Adrenal gland (tissue), 12 donors: Measurements from ENCODE around the gene GMEB1. TPM values are rescaled to one million over a fixed set of nuclear protein-coding genes. Genes with fewer than 3 reads are reported as not detected.
A peak's percentile ranks its signal among the peaks of the same experiment; 100 is the strongest.

Experiments
- DNase-seq, 7 donors: peaks; one replicate each; pipeline ENCODE4 v3.0.0-alpha.2; 2019 to 2020
- H3K27ac ChIP-seq, 5 donors: fragments of 200-600 bp; sonication (generic) in 4 of 5; 1 replicate in 3 of 5; 2 replicates in 2 of 5; pipeline versions ENCODE4 v1.5.1 to v1.8.0; 2016 to 2020; ENCODE audit warnings: mild to moderate bottlenecking in 1 of 5
- H3K27me3 ChIP-seq: fragments of 200-600 bp; 2 replicates; pipeline ENCODE4 v1.8.0; 2021
- H3K36me3 ChIP-seq, 2 donors: fragments of 200-600 bp; replicated peaks in 1 of 2; 1 replicate in 1 of 2; 2 replicates in 1 of 2; pipeline versions ENCODE4 v1.5.1 to v1.8.0; 2018 to 2022
- H3K4me1 ChIP-seq, 2 donors: fragments of 200-600 bp; replicated peaks in 1 of 2; 1 replicate in 1 of 2; 2 replicates in 1 of 2; pipeline versions ENCODE4 v1.5.1 to v1.8.0; 2018 to 2021
- H3K4me3 ChIP-seq, 4 donors: fragments of 200-600 bp; sonication (generic) in 3 of 4; one replicate each; pipeline ENCODE4 v1.5.1; 2016 to 2018
- H3K9me3 ChIP-seq, 3 donors: fragments of 200-600 bp; sonication (generic) in 1 of 3; replicated peaks in 1 of 3; 1 replicate in 2 of 3; 2 replicates in 1 of 3; pipeline versions ENCODE4 v1.5.1 to v1.8.0; 2016 to 2021
- POLR2A ChIP-seq, 2 donors: fragments of 450-650 bp; IDR thresholded peaks; one replicate each; pipeline ENCODE4 v1.6.1; 2017; ENCODE audit warnings: antibody characterized with exemption in 2 of 2, mild to moderate bottlenecking in 2 of 2, moderate library complexity in 1 of 2
- WGBS, 4 donors: extraction: QIAGEN DNeasy Blood & Tissue Kit in 2 of 4; methylation state at CpG; one replicate each; pipeline versions ENCODE4 v1.1.5 to v1.1.7; 2013 to 2017; 5-methylcytosine and 5-hydroxymethylcytosine counted together
- intact Hi-C, 2 donors: fragments of 100-400 bp; cut with DNase I; formaldehyde crosslinking; loops; one replicate each; pipeline versions ENCODE4 v1.14.1 to v1.15.0; 2022 to 2023
- polyA plus RNA-seq, 3 donors: library from polyadenylated mRNA; stranded (reverse); fragments of 200-250 nt in 2 of 3; fragments of 350-450 nt in 1 of 3; fragmentation: Illumina TruSeq in 1 of 3; extraction: RNeasy Lipid Tissue Mini Kit (QIAGEN cat#74804) in 1 of 3; gene quantifications; one replicate each; pipeline ENCODE4 v1.2.3, GENCODE V29; 2013 to 2014
- small RNA-seq, 2 donors: library from RNA; depleted of rRNA; stranded (forward); fragments of <200 nt; gene quantifications; one replicate each; pipeline ENCODE3, GENCODE V24; 2016
- total RNA-seq, 9 donors: library from RNA; depleted of rRNA in 4 of 9; stranded (reverse); fragments of >200 nt in 4 of 9; fragments of 120-200 nt in 1 of 9; fragmentation: NEBNext Ultra II Directional in 1 of 9; extraction: Animal tissue kit (Norgen Biotek cat#: 25700) in 1 of 9; gene quantifications; one replicate each; pipeline versions ENCODE4 v1.1.0 to v1.2.4, GENCODE V29; 2013 to 2023
- TF ChIP-seq, protein P1 (sequence below), 6 experiments: fragments of 450-650 bp in 4 of 6; fragments of 200-600 bp in 2 of 6; sonication (generic) in 1 of 6; IDR thresholded peaks; 1 replicate in 5 of 6; 2 replicates in 1 of 6; pipeline versions ENCODE4 v1.5.1 to v1.8.0; 2016 to 2021; ENCODE audit warnings: antibody characterized with exemption in 6 of 6, mild to moderate bottlenecking in 2 of 6, moderate library complexity in 1 of 6
- donor health status: healthy with polysubstance abuse.
- donor health status: Bipolar disorder and iron deficiency.
- donor health status: DM: yes; HTN: yes; CAD: no.
- donor health status: DM: no; HTN: no; CAD: no.
- donor health status: DM: no; HTN: no; CAD: no.
- donor health status: DM: yes; HTN: yes; CAD: no.

GMEB1 gene
- total and polyA plus RNA-seq, 12 donors = 3.6 to 27.0 (median 9.2) TPM

DNA sequence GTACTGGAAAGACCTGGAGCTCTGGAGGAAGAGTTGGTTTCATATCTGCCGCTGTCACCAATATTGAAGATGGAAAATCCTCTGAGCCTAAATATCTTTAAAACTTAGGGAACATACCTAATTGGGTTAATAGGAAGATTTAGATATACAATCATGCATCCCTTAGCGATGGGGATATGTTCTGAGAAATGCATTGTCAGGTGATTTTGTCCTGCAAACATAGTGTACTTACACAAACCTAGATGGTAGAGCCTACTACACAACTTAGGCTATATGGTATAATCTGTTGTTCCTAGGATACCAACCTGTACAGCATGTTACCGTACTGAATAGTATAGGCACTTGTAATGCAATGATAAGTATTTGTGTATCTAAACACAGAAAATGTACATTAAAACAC, 90.7 kb downstream of the GMEB1 start:
- no peaks in the 10 kb centered on the region for H3K9me3 ChIP-seq
- WGBS, 4 donors = 90 to 98% (median 97%) methylated on average over 3 of the region's 3 CpGs
- intact Hi-C loops = no loop called here
- DNase-seq = no peak
- H3K27me3 ChIP-seq = no peaks in the 10 kb centered on the region
- no peak overlapping the region for H3K4me3 ChIP-seq
- no peak overlapping the region for H3K27ac ChIP-seq
- H3K4me1 ChIP-seq = peaks cover 11 to 50% of the 10 kb centered on the region in 2 donors
- TF ChIP-seq, protein P1, sequence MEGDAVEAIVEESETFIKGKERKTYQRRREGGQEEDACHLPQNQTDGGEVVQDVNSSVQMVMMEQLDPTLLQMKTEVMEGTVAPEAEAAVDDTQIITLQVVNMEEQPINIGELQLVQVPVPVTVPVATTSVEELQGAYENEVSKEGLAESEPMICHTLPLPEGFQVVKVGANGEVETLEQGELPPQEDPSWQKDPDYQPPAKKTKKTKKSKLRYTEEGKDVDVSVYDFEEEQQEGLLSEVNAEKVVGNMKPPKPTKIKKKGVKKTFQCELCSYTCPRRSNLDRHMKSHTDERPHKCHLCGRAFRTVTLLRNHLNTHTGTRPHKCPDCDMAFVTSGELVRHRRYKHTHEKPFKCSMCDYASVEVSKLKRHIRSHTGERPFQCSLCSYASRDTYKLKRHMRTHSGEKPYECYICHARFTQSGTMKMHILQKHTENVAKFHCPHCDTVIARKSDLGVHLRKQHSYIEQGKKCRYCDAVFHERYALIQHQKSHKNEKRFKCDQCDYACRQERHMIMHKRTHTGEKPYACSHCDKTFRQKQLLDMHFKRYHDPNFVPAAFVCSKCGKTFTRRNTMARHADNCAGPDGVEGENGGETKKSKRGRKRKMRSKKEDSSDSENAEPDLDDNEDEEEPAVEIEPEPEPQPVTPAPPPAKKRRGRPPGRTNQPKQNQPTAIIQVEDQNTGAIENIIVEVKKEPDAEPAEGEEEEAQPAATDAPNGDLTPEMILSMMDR (IDR thresholded peaks at IDR 0.05) = no peak
- TF ChIP-seq POLR2A (IDR thresholded peaks at IDR 0.05) = no peak
- peaks cover 0 to 4% of the 10 kb centered on the region in 2 donors for H3K36me3 ChIP-seq

DNA sequence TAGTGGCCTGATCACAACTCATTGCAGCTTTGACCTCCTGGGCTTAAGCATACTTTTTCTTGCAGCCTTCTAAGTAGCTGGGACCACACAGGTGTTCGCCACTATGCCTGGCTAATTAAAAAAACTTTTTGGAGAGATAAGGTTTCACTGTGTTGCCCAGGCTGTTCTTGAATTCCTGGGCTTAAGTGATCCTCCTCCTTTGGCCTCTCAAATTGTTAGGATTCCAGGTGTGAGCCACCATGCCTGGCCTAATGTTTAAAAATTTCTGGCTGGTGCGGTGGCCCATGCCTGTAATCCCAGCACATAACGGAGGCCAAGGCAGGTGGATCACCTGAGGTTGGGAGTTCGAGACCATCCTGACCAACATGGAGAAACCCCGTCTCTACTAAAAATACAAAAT, 92.6 kb downstream of the GMEB1 start:
- Histone ChIP-seq H3K27me3 (no peaks in the 10 kb centered on the region), H3K27ac (no peak overlapping the region), H3K4me1 (peaks cover 4 to 43% of the 10 kb centered on the region in 2 donors), H3K9me3 (no peaks in the 10 kb centered on the region), H3K4me3 (no peak overlapping the region), H3K36me3 (peaks cover 0 to 12% of the 10 kb centered on the region in 2 donors)
- TF ChIP-seq, protein P1 (IDR thresholded peaks at IDR 0.05) = no peak
- no peak for TF ChIP-seq POLR2A (IDR thresholded peaks at IDR 0.05)
- DNase-seq = peak in 1 of 7 donors; percentile 43
- WGBS, 4 donors = 95 to 99% (median 96%) methylated on average over 5 of the region's 5 CpGs
- intact Hi-C loops = no loop called here

DNA sequence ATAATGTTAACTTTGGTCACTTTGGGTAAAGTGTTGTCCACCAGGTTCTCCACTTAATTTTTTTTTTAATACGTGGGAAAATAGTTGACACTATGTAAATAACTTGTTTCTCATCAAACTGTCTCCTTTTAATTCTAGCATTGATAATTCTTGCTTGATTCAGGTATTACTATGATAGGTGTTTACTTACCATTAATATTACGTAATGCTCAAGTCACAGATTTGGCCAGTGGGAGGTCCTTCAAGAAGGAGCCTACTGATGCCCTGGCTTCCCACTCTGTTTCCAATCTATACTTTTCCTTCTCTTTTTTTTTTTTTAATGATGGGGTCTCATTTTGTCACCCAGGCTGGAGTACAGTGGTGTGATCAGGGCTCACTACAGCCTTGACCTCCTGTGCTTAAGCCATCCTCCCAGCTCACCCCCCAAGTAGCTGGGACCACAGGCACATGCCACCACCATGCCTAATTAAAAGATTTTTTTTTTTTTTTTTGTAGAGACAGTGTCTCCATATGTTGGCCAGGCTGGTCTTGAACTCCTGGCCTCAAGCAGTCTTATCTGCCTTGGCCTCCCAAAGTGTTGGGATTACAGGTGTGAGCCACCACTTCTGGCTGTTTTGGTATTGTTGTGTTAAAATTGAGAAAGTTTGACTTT, 98.1 kb downstream of the GMEB1 start:
- Histone ChIP-seq H3K27ac (no peak overlapping the region), H3K4me3 (no peak overlapping the region), H3K4me1 (peaks cover 12 to 41% of the 10 kb centered on the region in 2 donors), H3K36me3 (peaks cover 0 to 17% of the 10 kb centered on the region in 2 donors), H3K27me3 (no peaks in the 10 kb centered on the region), H3K9me3 (no peaks in the 10 kb centered on the region)
- TF ChIP-seq POLR2A (IDR thresholded peaks at IDR 0.05) = no peak
- TF ChIP-seq, protein P1 (IDR thresholded peaks at IDR 0.05) = no peak
- intact Hi-C loops = no loop called here
- DNase-seq = no peak
- 87 to 96% (median 94%) methylated on average over 2 of the region's 2 CpGs for WGBS, 4 donors

Small RNA genes within 50 kb of the gene (small RNA-seq; reads per million reads assigned to genes)
- gene RF00422 (0 reads per million in 2 donors), gene RNU11 (0 reads per million in 2 donors)

Other genes with a start within 250 kb of the GMEB1 start
- 10 to 100 TPM; 12.6 to 24.4 (median 16.9) TPM for gene RCC1, start 162.7 kb upstream of the GMEB1 start, total RNA-seq
- gene RCC1, start 162.7 kb upstream of the GMEB1 start, polyA plus RNA-seq = 10 to 100 TPM; 13.0 to 18.8 (median 17.6) TPM
- gene TRNAU1AP, start 115.7 kb upstream of the GMEB1 start, total RNA-seq = 10 to 100 TPM in 8 of 9 donors, 1 to 10 TPM in 1; 9.5 to 26.0 (median 18.8) TPM
- 10 to 100 TPM; 18.5 to 29.0 (median 22.9) TPM for gene TRNAU1AP, start 115.7 kb upstream of the GMEB1 start, polyA plus RNA-seq
- gene RAB42, start 76.5 kb upstream of the GMEB1 start, total RNA-seq = 1 to 10 TPM in 8 of 9 donors, under 1 TPM in 1; 0.94 to 7.2 (median 3.9) TPM
- 1 to 10 TPM in 2 of 3 donors, under 1 TPM in 1; 0.46 to 7.1 (median 1.0) TPM for gene RAB42, start 76.5 kb upstream of the GMEB1 start, polyA plus RNA-seq
- 10 to 100 TPM; 12.2 to 26.8 (median 19.2) TPM for gene TAF12, start 25.7 kb upstream of the GMEB1 start, total RNA-seq
- gene TAF12, start 25.7 kb upstream of the GMEB1 start, polyA plus RNA-seq = 10 to 100 TPM; 24.8 to 35.0 (median 28.2) TPM
- not detected for gene RNU11, start 20.2 kb upstream of the GMEB1 start, total RNA-seq
- gene RNU11, start 20.2 kb upstream of the GMEB1 start, polyA plus RNA-seq = not detected
- gene YTHDF2, start 68.2 kb downstream of the GMEB1 start, total RNA-seq = 10 to 100 TPM; 45.3 to 95.0 (median 69.1) TPM
- 10 to 100 TPM; 41.0 to 75.6 (median 54.6) TPM for gene YTHDF2, start 68.2 kb downstream of the GMEB1 start, polyA plus RNA-seq
- gene OPRD1, start 143.4 kb downstream of the GMEB1 start, total RNA-seq = 1 to 10 TPM in 1 of 9 donors, under 1 TPM in 4, not detected in 4; 0.06 to 1.8 (median 0.44) TPM
- under 1 TPM; 0.17 to 0.56 (median 0.26) TPM for gene OPRD1, start 143.4 kb downstream of the GMEB1 start, polyA plus RNA-seq
- 10 to 100 TPM; 25.5 to 49.5 (median 32.5) TPM for gene EPB41, start 245.8 kb downstream of the GMEB1 start, total RNA-seq
- 10 to 100 TPM in 2 of 3 donors, 1 to 10 TPM in 1; 6.6 to 23.8 (median 10.2) TPM for gene EPB41, start 245.8 kb downstream of the GMEB1 start, polyA plus RNA-seq